B cell (primary cell): ENCODE data around the gene PHF13. TPM values are rescaled to one million over a fixed set of nuclear protein-coding genes. Genes with fewer than 3 reads are reported as not detected.
A peak's percentile ranks its signal among the peaks of the same experiment; 100 is the strongest.

Source experiments
- ATAC-seq: fragments of 200-7000 bp; cut with Tn5 transposase; one replicate; pipeline ENCODE4 v1.10.0; 2021; ENCODE audit warnings: low read depth, mild to moderate bottlenecking, moderate number of reproducible peaks, moderate library complexity
- CTCF ChIA-PET: fragments of 350-600 bp; sonication (Branson Sonifier 250); formaldehyde crosslinking; loops from one replicate; lab custom pipeline; 2021; ENCODE audit warnings: antibody characterized with exemption, inconsistent platforms; lab: Charles Lee
- POLR2A ChIA-PET: fragments of 350-600 bp; sonication (Branson Sonifier 250); formaldehyde crosslinking; loops from one replicate; lab custom pipeline; 2021; ENCODE audit warnings: antibody characterized with exemption; lab: Charles Lee
- DNase-seq: peaks from one replicate; pipeline ENCODE4 v3.0.0; 2013
- H2AFZ ChIP-seq: 2 replicates; pipeline ENCODE4 v1.6.1; 2012; ENCODE audit warnings: mild to moderate bottlenecking, low read depth, low read length; ENCODE audit not compliant: insufficient read depth, poor library complexity, severe bottlenecking
- H3K27ac ChIP-seq, 2 donors: 1 replicate in 1 of 2; 2 replicates in 1 of 2; pipeline ENCODE4 v1.5.1; 2012 to 2013; ENCODE audit warnings: low read length in 2 of 2, mild to moderate bottlenecking in 2 of 2, moderate library complexity in 1 of 2
- H3K27me3 ChIP-seq, 4 experiments: fragments of 200-600 bp in 1 of 4; sonication (generic) in 1 of 4; replicated peaks in 1 of 4; 1 replicate in 2 of 4; 2 replicates in 2 of 4; pipeline versions ENCODE4 v1.6.1 to v1.7.0; 2013 to 2016; ENCODE audit warnings: low read length in 3 of 4, mild to moderate bottlenecking in 2 of 4, mixed read lengths in 1 of 4, moderate library complexity in 1 of 4; ENCODE audit not compliant: insufficient read depth in 4 of 4, control insufficient read depth in 3 of 4; ENCODE audit errors: control extremely low read depth in 1 of 4
- H3K36me3 ChIP-seq, 2 experiments: replicated peaks in 1 of 2; 1 replicate in 1 of 2; 2 replicates in 1 of 2; pipeline versions ENCODE4 v1.6.1 to v1.7.1; 2013; ENCODE audit warnings: low read length in 1 of 2; ENCODE audit not compliant: insufficient read depth in 2 of 2, control insufficient read depth in 1 of 2; ENCODE audit errors: control extremely low read depth in 1 of 2, extremely low read depth in 1 of 2
- H3K4me1 ChIP-seq, 2 donors: fragments of 200-600 bp in 1 of 2; sonication (generic) in 1 of 2; 1 replicate in 1 of 2; 2 replicates in 1 of 2; pipeline versions ENCODE4 v1.5.1 to v1.6.1; 2013 to 2017; ENCODE audit warnings: low read length in 2 of 2; ENCODE audit not compliant: control insufficient read depth in 2 of 2, insufficient read depth in 2 of 2
- H3K4me2 ChIP-seq: replicated peaks from 2 replicates; pipeline ENCODE3; 2012; ENCODE audit warnings: mild to moderate bottlenecking, low read depth, low read length; ENCODE audit not compliant: poor library complexity, severe bottlenecking
- H3K4me3 ChIP-seq, 5 experiments: fragments of 200-600 bp in 1 of 5; sonication (generic) in 1 of 5; 1 replicate in 3 of 5; 2 replicates in 2 of 5; pipeline versions ENCODE4 v1.5.1 to v1.7.0; 2011 to 2016; ENCODE audit warnings: low read length in 4 of 5, mild to moderate bottlenecking in 4 of 5, low read depth in 2 of 5, control low read depth in 1 of 5, moderate library complexity in 1 of 5; ENCODE audit not compliant: insufficient read depth in 1 of 5; ENCODE audit errors: control extremely low read depth in 1 of 5, extremely low read depth in 1 of 5
- H3K79me2 ChIP-seq: fragments of 200-600 bp; sonication (generic); one replicate; pipeline ENCODE4 v1.6.0; 2016; ENCODE audit warnings: low read length; ENCODE audit not compliant: control insufficient read depth, insufficient read depth
- H3K9ac ChIP-seq: fragments of 200-600 bp; sonication (generic); 2 replicates; pipeline ENCODE4 v1.6.1; 2017; ENCODE audit warnings: mild to moderate bottlenecking, low read length, moderate library complexity
- H3K9me3 ChIP-seq, 3 donors: one replicate each; pipeline versions ENCODE4 v1.6.1 to v1.7.1; 2013; ENCODE audit warnings: low read length in 2 of 3; ENCODE audit not compliant: control insufficient read depth in 2 of 3, insufficient read depth in 1 of 3; ENCODE audit errors: control extremely low read depth in 1 of 3
- H4K20me1 ChIP-seq: 2 replicates; pipeline ENCODE4 v1.6.0; 2012; ENCODE audit warnings: mild to moderate bottlenecking, low read length; ENCODE audit not compliant: insufficient read depth, control insufficient read depth, poor library complexity, severe bottlenecking
- H3K27ac Mint-ChIP-seq: one replicate; pipeline ENCODE4 v1.8.0; 2021; ENCODE audit warnings: mixed read lengths
- H3K27me3 Mint-ChIP-seq: one replicate; pipeline ENCODE4 v1.8.0; 2021; ENCODE audit warnings: mixed read lengths
- H3K4me1 Mint-ChIP-seq: one replicate; pipeline ENCODE4 v1.8.0; 2021; ENCODE audit warnings: mixed read lengths
- H3K4me3 Mint-ChIP-seq: one replicate; pipeline ENCODE4 v1.8.0; 2021; ENCODE audit warnings: mixed read lengths
- H3K9me3 Mint-ChIP-seq: one replicate; pipeline ENCODE4 v1.8.0; 2022; ENCODE audit warnings: mixed read lengths; ENCODE audit not compliant: insufficient read depth
- EZH2 ChIP-seq: IDR thresholded peaks from 2 replicates; pipeline ENCODE4 v1.6.1; 2012; ENCODE audit warnings: borderline replicate concordance, low read depth, mild to moderate bottlenecking, moderate library complexity, low read length; ENCODE audit not compliant: insufficient read depth, poor library complexity, severe bottlenecking
- WGBS: methylation state at CpG from one replicate; pipeline ENCODE4 v1.1.5; 2013; ENCODE audit warnings: missing lambda C conversion rate; ENCODE audit not compliant: insufficient coverage; 5-methylcytosine and 5-hydroxymethylcytosine counted together
- intact Hi-C: fragments of 100-400 bp; cut with micrococcal nuclease; formaldehyde crosslinking; loops from one replicate; pipeline ENCODE4 v1.10.0; 2022
- polyA plus RNA-seq: library from polyadenylated mRNA; depleted of rRNA; stranded (reverse); fragments of >200 nt; gene quantifications from 2 replicates; pipeline ENCODE4 v1.2.3, GENCODE V29; 2012
- total RNA-seq, 2 donors: library from RNA; stranded (reverse); fragments of 120-200 nt in 1 of 2; gene quantifications; 1 replicate in 1 of 2; 2 replicates in 1 of 2; pipeline versions ENCODE4 v1.2.3 to v1.2.4, GENCODE V29; 2013 to 2022
- TF ChIP-seq, protein P1 (sequence below): fragments of 200-600 bp; IDR thresholded peaks from one replicate; pipeline ENCODE4 v1.8.0; 2022; ENCODE audit warnings: antibody characterized with exemption, mild to moderate bottlenecking

PHF13 gene
- total and polyA plus RNA-seq, 2 donors (not counting 1 experiment from before 2014, with no cell fraction given), result 5.3 to 11.0 TPM

DNA sequence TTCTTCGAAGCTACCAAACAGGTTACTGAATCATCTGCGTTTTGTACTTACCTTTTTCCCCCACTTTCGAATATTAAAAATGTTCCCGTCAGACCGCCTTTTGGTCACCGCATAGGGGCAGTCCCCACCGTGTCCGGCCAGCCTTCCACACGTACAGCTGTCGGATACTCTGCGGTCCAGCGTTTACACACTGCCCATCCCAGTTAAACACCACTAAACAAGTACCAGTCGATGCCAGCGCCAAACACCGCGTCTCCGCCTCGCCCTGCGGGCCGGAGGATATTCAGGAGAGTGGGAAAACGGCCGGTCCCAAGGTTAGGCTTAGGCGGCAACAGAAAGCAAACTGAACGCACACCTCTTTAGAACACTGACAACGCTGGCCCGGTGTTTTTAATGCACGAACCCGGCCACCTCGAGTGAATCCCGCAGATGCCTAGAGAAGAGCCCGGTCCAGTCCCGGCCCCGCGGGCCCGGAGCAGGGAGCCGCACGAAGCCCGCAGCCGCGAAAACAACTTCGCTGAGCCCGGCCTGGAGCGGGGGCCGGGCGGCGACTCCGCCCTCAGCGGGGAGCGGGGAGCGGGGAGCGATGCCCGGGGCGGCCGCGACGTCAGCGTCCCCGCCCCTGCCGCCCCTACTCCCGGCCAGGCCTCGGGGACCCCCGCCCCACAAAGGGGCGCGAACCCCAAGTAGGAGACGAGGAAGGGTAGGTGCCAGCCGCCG lies 730 bp upstream of the PHF13 start:
- peak; percentile 28 for ATAC-seq
- H3K9me3 ChIP-seq, result no peaks in the 10 kb centered on the region
- peak overlapping the region; percentile 97 for H2AFZ ChIP-seq
- Mint-ChIP-seq H3K4me1 (peaks cover 17% of the 10 kb centered on the region), H3K4me3 (peak overlapping the region; percentile 89), H3K27ac (peak overlapping the region; percentile 84), H3K27me3 (no peaks in the 10 kb centered on the region), H3K9me3 (no peaks in the 10 kb centered on the region)
- WGBS, result under 1% methylated on average over 67 of the region's 67 CpGs
- H3K27ac ChIP-seq, result peak overlapping the region; percentile 7 to 77
- peak overlapping the region; percentile 90 for H3K9ac ChIP-seq
- H3K4me1 ChIP-seq, result peaks cover 11 to 14% of the 10 kb centered on the region in 2 donors
- peak overlapping the region; percentile 64 to 94 (median 77) for H3K4me3 ChIP-seq
- CTCF ChIA-PET, result interaction anchor here (1.3 kb wide), 1 partner anchor 15 kb away, joined by 3 read pairs; no protein-coding TSS in a partner anchor
- peaks cover 4% of the 10 kb centered on the region for H4K20me1 ChIP-seq
- peaks cover 14% of the 10 kb centered on the region for H3K79me2 ChIP-seq
- intact Hi-C loops, result loop anchor here (1.0 to 2.0 kb wide), 4 partner anchors 10 to 34 kb away; partner anchors contain the start of gene ZBTB48
- peak overlapping the region; percentile 99 for H3K4me2 ChIP-seq
- TF ChIP-seq EZH2, result no peak
- TF ChIP-seq, protein P1, sequence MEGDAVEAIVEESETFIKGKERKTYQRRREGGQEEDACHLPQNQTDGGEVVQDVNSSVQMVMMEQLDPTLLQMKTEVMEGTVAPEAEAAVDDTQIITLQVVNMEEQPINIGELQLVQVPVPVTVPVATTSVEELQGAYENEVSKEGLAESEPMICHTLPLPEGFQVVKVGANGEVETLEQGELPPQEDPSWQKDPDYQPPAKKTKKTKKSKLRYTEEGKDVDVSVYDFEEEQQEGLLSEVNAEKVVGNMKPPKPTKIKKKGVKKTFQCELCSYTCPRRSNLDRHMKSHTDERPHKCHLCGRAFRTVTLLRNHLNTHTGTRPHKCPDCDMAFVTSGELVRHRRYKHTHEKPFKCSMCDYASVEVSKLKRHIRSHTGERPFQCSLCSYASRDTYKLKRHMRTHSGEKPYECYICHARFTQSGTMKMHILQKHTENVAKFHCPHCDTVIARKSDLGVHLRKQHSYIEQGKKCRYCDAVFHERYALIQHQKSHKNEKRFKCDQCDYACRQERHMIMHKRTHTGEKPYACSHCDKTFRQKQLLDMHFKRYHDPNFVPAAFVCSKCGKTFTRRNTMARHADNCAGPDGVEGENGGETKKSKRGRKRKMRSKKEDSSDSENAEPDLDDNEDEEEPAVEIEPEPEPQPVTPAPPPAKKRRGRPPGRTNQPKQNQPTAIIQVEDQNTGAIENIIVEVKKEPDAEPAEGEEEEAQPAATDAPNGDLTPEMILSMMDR, result no peak
- no peaks in the 10 kb centered on the region for H3K27me3 ChIP-seq
- POLR2A ChIA-PET, result interaction anchor here (0.7 to 2.0 kb wide), 7 partner anchors 9 to 33 kb away, joined by 3 to 19 read pairs (median 4); partner anchors contain the start of genes KLHL21 and ZBTB48
- H3K36me3 ChIP-seq, result no peaks in the 10 kb centered on the region
- no peak for DNase-seq
